Measurements from ENCODE around the gene UBE2M.
A peak's percentile ranks its signal among the peaks of the same experiment; 100 is the strongest.

Gene UBE2M

DNA sequence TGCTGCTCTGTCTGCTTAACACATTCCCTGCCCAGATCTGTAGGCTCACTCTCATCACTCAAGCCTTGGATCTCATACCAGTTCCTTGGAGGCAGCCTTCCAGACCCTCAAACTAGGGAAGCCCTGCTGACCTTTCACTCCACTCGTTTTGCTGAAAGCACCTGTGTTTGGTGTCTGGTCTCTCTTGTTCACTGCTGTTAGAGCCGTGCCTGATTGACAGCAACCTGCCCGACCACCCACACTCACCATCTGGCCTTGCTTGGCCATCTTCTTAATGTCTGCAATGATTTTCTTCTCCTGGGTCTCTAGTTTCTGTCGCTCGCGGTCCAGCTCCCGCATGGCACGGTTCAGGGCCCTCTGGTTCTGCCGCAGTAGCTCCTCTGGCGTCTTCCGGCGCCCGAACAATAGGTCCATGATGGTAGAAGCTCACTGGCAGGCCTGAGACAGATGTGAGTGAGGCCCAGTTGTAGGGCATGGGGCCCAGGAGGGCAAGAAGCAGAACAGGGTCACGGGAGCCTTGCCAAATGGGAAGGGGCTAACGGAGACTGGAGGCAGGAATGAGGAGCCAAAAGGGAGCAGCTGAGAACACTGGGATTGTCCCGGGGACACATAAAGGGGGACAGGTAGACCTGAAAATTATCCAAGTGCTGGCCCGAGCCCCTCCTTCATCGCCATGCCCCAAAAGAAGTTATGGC, 4.5 kb downstream of the UBE2M start:
- Histone ChIP-seq H3K36me3 (replicated peaks; ENCODE audit: low read depth, low read length) (peaks cover 53% of the 10 kb centered on the region), H3K9me3 (ENCODE audit: insufficient read depth, low read length) (no peaks in the 10 kb centered on the region), H3K79me2 (ENCODE audit: low read length) (peaks cover 66% of the 10 kb centered on the region), H3K4me1 (ENCODE audit: low read length) (peaks cover 23% of the 10 kb centered on the region), H3K9ac (ENCODE audit: low read length) (peak overlapping the region; percentile 80), H3K27me3 (ENCODE audit: low read depth, low read length) (no peaks in the 10 kb centered on the region), H2AFZ (ENCODE audit: low read depth, low read length) (no peak overlapping the region), H4K20me1 (ENCODE audit: insufficient read depth, low read length) (peaks cover 21% of the 10 kb centered on the region), H3K27ac (ENCODE audit: low read length) (peak overlapping the region; percentile 82), H3K4me3 (ENCODE audit: low read length) (peak overlapping the region; percentile 84), H3K4me2 (ENCODE audit: low read length) (peak overlapping the region; percentile 85)
- TF ChIP-seq EZH2phosphoT487 (IDR thresholded peaks at IDR 0.05; ENCODE audit: low read depth): no peak
- no peak for TF ChIP-seq CTCF (IDR thresholded peaks at IDR 0.05; ENCODE audit: low read depth, low read length)

- TF ChIP-seq EZH2phosphoT487 (IDR thresholded peaks at IDR 0.05; ENCODE audit: low read depth) (no peak), CTCF (IDR thresholded peaks at IDR 0.05; ENCODE audit: low read depth, low read length) (no peak)
- Histone ChIP-seq H3K9ac (ENCODE audit: low read length) (no peak overlapping the region), H3K36me3 (replicated peaks; ENCODE audit: low read depth, low read length) (peaks cover 66% of the 10 kb centered on the region), H3K4me1 (ENCODE audit: low read length) (peaks cover 23% of the 10 kb centered on the region), H3K27ac (ENCODE audit: low read length) (no peak overlapping the region), H3K9me3 (ENCODE audit: insufficient read depth, low read length) (no peaks in the 10 kb centered on the region), H3K4me3 (ENCODE audit: low read length) (no peak overlapping the region), H4K20me1 (ENCODE audit: insufficient read depth, low read length) (peaks cover 29% of the 10 kb centered on the region), H2AFZ (ENCODE audit: low read depth, low read length) (no peak overlapping the region), H3K4me2 (ENCODE audit: low read length) (no peak overlapping the region), H3K27me3 (ENCODE audit: low read depth, low read length) (no peaks in the 10 kb centered on the region), H3K79me2 (ENCODE audit: low read length) (peaks cover 73% of the 10 kb centered on the region)
Observed at GRCh38 chr19:58552655-58553054, 5.8 kb downstream of the UBE2M start.

GRCh38 chr19:58551577-58552471, 6.6 kb downstream of the UBE2M start:
- Histone ChIP-seq H3K4me1 (ENCODE audit: low read length) (peaks cover 18% of the 10 kb centered on the region), H3K9ac (ENCODE audit: low read length) (no peak overlapping the region), H3K79me2 (ENCODE audit: low read length) (peaks cover 73% of the 10 kb centered on the region), H4K20me1 (ENCODE audit: insufficient read depth, low read length) (peaks cover 37% of the 10 kb centered on the region), H3K27me3 (ENCODE audit: low read depth, low read length) (no peaks in the 10 kb centered on the region), H3K36me3 (replicated peaks; ENCODE audit: low read depth, low read length) (peaks cover 74% of the 10 kb centered on the region), H3K27ac (ENCODE audit: low read length) (no peak overlapping the region), H2AFZ (ENCODE audit: low read depth, low read length) (no peak overlapping the region), H3K4me3 (ENCODE audit: low read length) (no peak overlapping the region), H3K9me3 (ENCODE audit: insufficient read depth, low read length) (no peaks in the 10 kb centered on the region), H3K4me2 (ENCODE audit: low read length) (no peak overlapping the region)
- TF ChIP-seq EZH2phosphoT487 (IDR thresholded peaks at IDR 0.05; ENCODE audit: low read depth): no peak
- TF ChIP-seq CTCF (IDR thresholded peaks at IDR 0.05; ENCODE audit: low read depth, low read length): no peak

GRCh38 chr19:58551123-58551497, 7.3 kb downstream of the UBE2M start:
- Histone ChIP-seq H3K27me3 (ENCODE audit: low read depth, low read length) (no peaks in the 10 kb centered on the region), H3K36me3 (replicated peaks; ENCODE audit: low read depth, low read length) (peaks cover 77% of the 10 kb centered on the region), H3K27ac (ENCODE audit: low read length) (no peak overlapping the region), H2AFZ (ENCODE audit: low read depth, low read length) (no peak overlapping the region), H3K4me3 (ENCODE audit: low read length) (no peak overlapping the region), H4K20me1 (ENCODE audit: insufficient read depth, low read length) (peaks cover 44% of the 10 kb centered on the region), H3K9ac (ENCODE audit: low read length) (no peak overlapping the region), H3K79me2 (ENCODE audit: low read length) (peaks cover 73% of the 10 kb centered on the region), H3K9me3 (ENCODE audit: insufficient read depth, low read length) (no peaks in the 10 kb centered on the region), H3K4me1 (ENCODE audit: low read length) (peaks cover 23% of the 10 kb centered on the region), H3K4me2 (ENCODE audit: low read length) (no peak overlapping the region)
- TF ChIP-seq EZH2phosphoT487 (IDR thresholded peaks at IDR 0.05; ENCODE audit: low read depth): no peak
- TF ChIP-seq CTCF (IDR thresholded peaks at IDR 0.05; ENCODE audit: low read depth, low read length): no peak
